IMR-90 (cell line): ENCODE data around the gene RAB27B. TPM values are rescaled to one million over a fixed set of nuclear protein-coding genes. Genes with fewer than 3 reads are reported as not detected.

Source experiments
- ATAC-seq: fragments of 200-7000 bp; cut with Tn5 transposase; 2 replicates; pipeline ENCODE4 v1.9.1; 2020; ENCODE audit warnings: low read depth, mild to moderate bottlenecking, moderate library complexity
- BruUV-seq: library from RNA; stranded (reverse); fragments of 400-500 nt; replicated peaks from 2 replicates; lab custom pipeline; 2021; lab: Mats Ljungman, UMichigan
- CTCF ChIA-PET: fragments of 300-600 bp; formaldehyde crosslinking; extraction: SDS; loops from one replicate; lab custom pipeline; 2021; ENCODE audit warnings: antibody characterized with exemption; lab: Yijun Ruan, JAX
- POLR2A ChIA-PET: fragments of 300-600 bp; sonication (Branson Sonifier 250); formaldehyde crosslinking; loops from one replicate; lab custom pipeline; 2022; ENCODE audit warnings: antibody characterized with exemption; ENCODE audit not compliant: unreplicated experiment; lab: Charles Lee
- DNase-seq: peaks from one replicate; pipeline ENCODE4 v3.0.0; 2013
- H2AFZ ChIP-seq: replicated peaks from 2 replicates; pipeline ENCODE3; 2013; ENCODE audit warnings: low read length, mild to moderate bottlenecking; ENCODE audit not compliant: poor library complexity
- H2AK5ac ChIP-seq: 2 replicates; pipeline ENCODE4 v1.6.1; 2013; ENCODE audit warnings: low read depth, low read length, inconsistent platforms
- H2AK9ac ChIP-seq: replicated peaks from 2 replicates; pipeline ENCODE3; 2013; ENCODE audit warnings: mild to moderate bottlenecking, low read depth, low read length, moderate library complexity; ENCODE audit not compliant: poor library complexity
- H2BK120ac ChIP-seq: 2 replicates; pipeline ENCODE4 v1.6.1; 2013; ENCODE audit warnings: low read depth, low read length, inconsistent platforms
- H2BK15ac ChIP-seq: 3 replicates; pipeline ENCODE4 v1.6.1; 2013; ENCODE audit warnings: low read depth, low read length, inconsistent platforms
- H2BK20ac ChIP-seq: 2 replicates; pipeline ENCODE4 v1.6.1; 2013; ENCODE audit warnings: low read depth, mild to moderate bottlenecking, inconsistent platforms, low read length, moderate library complexity
- H2BK5ac ChIP-seq: 2 replicates; pipeline ENCODE4 v1.6.1; 2013; ENCODE audit warnings: mild to moderate bottlenecking, low read depth, low read length, inconsistent platforms; ENCODE audit not compliant: poor library complexity, severe bottlenecking
- H3K14ac ChIP-seq: replicated peaks from 2 replicates; pipeline ENCODE4 v1.6.1; 2013; ENCODE audit warnings: low read depth, low read length, inconsistent platforms
- H3K18ac ChIP-seq: 2 replicates; pipeline ENCODE4 v1.6.1; 2013; ENCODE audit warnings: low read depth, low read length, control low read depth
- H3K23ac ChIP-seq: 2 replicates; pipeline ENCODE4 v1.6.1; 2013; ENCODE audit warnings: low read depth, low read length, inconsistent platforms
- H3K27ac ChIP-seq: 2 replicates; pipeline ENCODE4 v1.5.1; 2013; ENCODE audit warnings: mild to moderate bottlenecking, control low read depth, low read length; ENCODE audit not compliant: insufficient read depth
- H3K27me3 ChIP-seq: 2 replicates; pipeline ENCODE4 v1.6.1; 2013; ENCODE audit warnings: low read length; ENCODE audit not compliant: control insufficient read depth, insufficient read depth
- H3K36me3 ChIP-seq: 2 replicates; pipeline ENCODE4 v1.6.1; 2013; ENCODE audit warnings: low read length, mixed read lengths; ENCODE audit not compliant: control insufficient read depth, insufficient read depth
- H3K4ac ChIP-seq: 2 replicates; pipeline ENCODE4 v1.6.1; 2013; ENCODE audit warnings: low read depth, low read length, inconsistent platforms
- H3K4me1 ChIP-seq: 2 replicates; pipeline ENCODE4 v1.6.1; 2013; ENCODE audit warnings: low read length, mixed read lengths; ENCODE audit not compliant: control insufficient read depth, insufficient read depth
- H3K4me2 ChIP-seq: 2 replicates; pipeline ENCODE4 v1.6.1; 2013; ENCODE audit warnings: low read depth, mild to moderate bottlenecking, control low read depth, low read length, moderate library complexity
- H3K4me3 ChIP-seq: 2 replicates; pipeline ENCODE4 v1.5.1; 2013; ENCODE audit warnings: low read depth, mild to moderate bottlenecking, control low read depth, low read length, moderate library complexity; ENCODE audit not compliant: insufficient read depth
- H3K56ac ChIP-seq: 2 replicates; pipeline ENCODE4 v1.6.1; 2013; ENCODE audit warnings: low read length, inconsistent platforms; ENCODE audit not compliant: insufficient read depth; ENCODE audit errors: extremely low read depth
- H3K79me1 ChIP-seq, 2 experiments: 2 replicates each; pipeline ENCODE4 v1.6.1; 2013; ENCODE audit warnings: low read length in 2 of 2, inconsistent platforms in 1 of 2, low read depth in 1 of 2
- H3K9ac ChIP-seq: 2 replicates; pipeline ENCODE4 v1.6.1; 2013; ENCODE audit warnings: low read depth, low read length, control low read depth
- H3K9me1 ChIP-seq: 2 replicates; pipeline ENCODE4 v1.6.1; 2013; ENCODE audit warnings: low read length, inconsistent platforms; ENCODE audit not compliant: insufficient read depth
- H3K9me3 ChIP-seq: 2 replicates; pipeline ENCODE4 v1.6.1; 2013; ENCODE audit warnings: low read length; ENCODE audit not compliant: control insufficient read depth, insufficient read depth
- H4K20me1 ChIP-seq: 2 replicates; pipeline ENCODE4 v1.6.1; 2013; ENCODE audit warnings: low read length, inconsistent platforms; ENCODE audit not compliant: insufficient read depth
- H4K5ac ChIP-seq: 2 replicates; pipeline ENCODE4 v1.6.1; 2013; ENCODE audit warnings: mild to moderate bottlenecking, low read depth, low read length, control low read depth
- H4K8ac ChIP-seq, 2 experiments: 2 replicates each; pipeline ENCODE4 v1.6.1; 2013; ENCODE audit warnings: low read depth in 2 of 2, low read length in 2 of 2, control low read depth in 1 of 2, inconsistent platforms in 1 of 2
- H4K91ac ChIP-seq: 2 replicates; pipeline ENCODE4 v1.6.1; 2013; ENCODE audit warnings: low read depth, low read length, inconsistent platforms; ENCODE audit not compliant: insufficient read depth
- BHLHE40 ChIP-seq: fragments of 150-350 bp; IDR thresholded peaks from 2 replicates; pipeline ENCODE4 v1.6.1; 2016; ENCODE audit warnings: mild to moderate bottlenecking, low read depth, low read length
- FOS ChIP-seq: fragments of 150-350 bp; IDR thresholded peaks from 2 replicates; pipeline ENCODE4 v1.6.1; 2016; ENCODE audit warnings: low read depth, low read length
- MAFK ChIP-seq: IDR thresholded peaks from 2 replicates; pipeline ENCODE4 v1.6.1; 2012; ENCODE audit warnings: low read depth, low read length, improper control_type of control experiment
- MAZ ChIP-seq: IDR thresholded peaks from 2 replicates; pipeline ENCODE4 v1.6.1; 2012; ENCODE audit warnings: low read depth, mild to moderate bottlenecking, low read length, improper control_type of control experiment, moderate library complexity, borderline replicate concordance
- POLR2A ChIP-seq: IDR thresholded peaks from 2 replicates; pipeline ENCODE4 v1.6.1; 2012; ENCODE audit warnings: mild to moderate bottlenecking, low read depth, low read length
- RAD21 ChIP-seq: IDR thresholded peaks from 2 replicates; pipeline ENCODE4 v1.6.1; 2012; ENCODE audit warnings: low read length, improper control_type of control experiment
- RCOR1 ChIP-seq: IDR thresholded peaks from 2 replicates; pipeline ENCODE4 v1.6.1; 2012; ENCODE audit warnings: mild to moderate bottlenecking, low read length, improper control_type of control experiment; ENCODE audit not compliant: insufficient replicate concordance
- WGBS, 2 experiments: methylation state at CpG; one replicate each; pipeline versions ENCODE4 v1.1.5 to v1.1.7; 2013; ENCODE audit warnings: missing lambda C conversion rate in 2 of 2; ENCODE audit not compliant: insufficient read length in 1 of 2; ENCODE audit errors: extremely low coverage in 2 of 2; 5-methylcytosine and 5-hydroxymethylcytosine counted together
- dilution Hi-C: fragments of 300-500 bp; cut with HindIII; formaldehyde crosslinking; loops from one replicate; pipeline ENCODE4 v1.14.3; 2018; ENCODE audit warnings: low sequenced_read_pairs; ENCODE audit not compliant: unreplicated experiment
- in situ Hi-C: fragments of 300-500 bp; cut with MboI; formaldehyde crosslinking; loops from 3 replicates; pipeline ENCODE4 v1.14.3; 2019; ENCODE audit warnings: low sequenced_read_pairs, inconsistent platforms, mixed read lengths
- intact Hi-C: fragments of 100-400 bp; cut with micrococcal nuclease; formaldehyde crosslinking; loops from 2 replicates; pipeline ENCODE4 v1.10.0; 2022
- polyA plus RNA-seq, 3 experiments: library from polyadenylated mRNA; depleted of rRNA; stranded (reverse); fragments of >200 nt; gene quantifications; 2 replicates each; pipeline ENCODE4 v1.2.3, GENCODE V29; 2012; ENCODE audit warnings: low replicate concordance in 1 of 3
- total RNA-seq: library from RNA; depleted of rRNA; stranded (reverse); fragments of >200 nt; gene quantifications from 2 replicates; pipeline ENCODE4 v1.2.3, GENCODE V29; 2012
- TF ChIP-seq, protein P1 (sequence below): fragments of 150-350 bp; IDR thresholded peaks from 2 replicates; pipeline ENCODE4 v1.6.1; 2017; ENCODE audit warnings: mild to moderate bottlenecking, antibody characterized with exemption, low read length, low read depth

The RAB27B gene
- total and polyA plus RNA-seq, 2 of the 4 experiments (the other 2 are of a cell fraction) = 0.24 to 1.3 TPM

DNA sequence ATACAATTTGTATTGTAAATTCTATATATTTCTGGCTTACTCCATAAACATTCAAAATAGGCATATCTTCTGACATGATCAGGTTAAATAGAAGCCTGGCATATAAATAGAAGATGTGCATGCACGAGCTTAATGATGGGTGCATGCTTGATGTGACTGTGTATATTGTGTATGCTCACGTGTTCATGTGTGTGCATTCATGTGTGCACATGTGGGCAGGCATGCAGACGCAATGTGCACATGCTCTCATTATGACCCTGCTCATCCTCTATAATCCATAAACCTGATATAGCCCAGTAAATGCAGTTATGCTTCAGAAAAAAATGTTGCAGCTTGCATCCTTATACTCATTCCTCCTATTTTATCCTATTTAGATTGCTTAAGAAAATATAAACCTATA is 29.2 kb downstream of the RAB27B start:
- no peak overlapping the region for H2AK5ac ChIP-seq

More for the DNA sequence above, 29.2 kb downstream of the RAB27B start:
- no peaks in the 10 kb centered on the region for H3K79me1 ChIP-seq
- WGBS, 2 experiments = no CpG with 5 or more reads among the region's 3 CpGs
- H2BK5ac ChIP-seq = no peak overlapping the region
- no peak for DNase-seq
- 0 out of 2 replicates have a peak, but pooled peaks cover 2% of the 10 kb centered on the region for H3K9me1 ChIP-seq
- no peaks in the 10 kb centered on the region for H3K9me3 ChIP-seq
- H3K18ac ChIP-seq = no peak overlapping the region
- ATAC-seq = no peak
- no peak overlapping the region for H3K23ac ChIP-seq
- ChIA-PET CTCF (no interaction called here), POLR2A (no interaction called here)
- H3K56ac ChIP-seq = no peak overlapping the region
- no peak overlapping the region for H3K4me3 ChIP-seq
- H3K4me2 ChIP-seq = no peak overlapping the region
- no TSS peak for BruUV-seq
- H2BK15ac ChIP-seq = no peak overlapping the region
- no peak overlapping the region for H2AFZ ChIP-seq
- H3K4me1 ChIP-seq = no peaks in the 10 kb centered on the region
- no peak overlapping the region for H2BK120ac ChIP-seq
- H4K91ac ChIP-seq = no peak overlapping the region
- H3K36me3 ChIP-seq = no peaks in the 10 kb centered on the region
- no peak overlapping the region for H4K5ac ChIP-seq
- H3K4ac ChIP-seq = no peak overlapping the region
- no peaks in the 10 kb centered on the region for H4K20me1 ChIP-seq
- dilution Hi-C loops (no loop called here), intact Hi-C loops (no loop called here), in situ Hi-C loops (no loop called here)
- H4K8ac ChIP-seq = no peak overlapping the region
- H2BK20ac ChIP-seq = no peak overlapping the region
- no peak overlapping the region for H3K9ac ChIP-seq
- H3K27ac ChIP-seq = no peak overlapping the region
- H2AK9ac ChIP-seq = no peak overlapping the region
- TF ChIP-seq RCOR1 (no peak), MAFK (no peak), MAZ (no peak), BHLHE40 (no peak), RAD21 (no peak), POLR2A (no peak), FOS (no peak)
- TF ChIP-seq, protein P1, sequence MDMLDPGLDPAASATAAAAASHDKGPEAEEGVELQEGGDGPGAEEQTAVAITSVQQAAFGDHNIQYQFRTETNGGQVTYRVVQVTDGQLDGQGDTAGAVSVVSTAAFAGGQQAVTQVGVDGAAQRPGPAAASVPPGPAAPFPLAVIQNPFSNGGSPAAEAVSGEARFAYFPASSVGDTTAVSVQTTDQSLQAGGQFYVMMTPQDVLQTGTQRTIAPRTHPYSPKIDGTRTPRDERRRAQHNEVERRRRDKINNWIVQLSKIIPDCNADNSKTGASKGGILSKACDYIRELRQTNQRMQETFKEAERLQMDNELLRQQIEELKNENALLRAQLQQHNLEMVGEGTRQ = no peak
- H3K27me3 ChIP-seq = no peaks in the 10 kb centered on the region
- H3K14ac ChIP-seq = no peak overlapping the region
